WERI-Rb-1 (cell line): ENCODE data around the gene CMTR1.

Experiments
- DNase-seq: peaks from one replicate; pipeline ENCODE4 v3.0.0-alpha.2; 2020
- H3K27ac ChIP-seq: fragments of 250-450 bp; sonication (Bioruptor Pico); 2 replicates; pipeline ENCODE4 v1.5.1; 2020; ENCODE audit warnings: mild to moderate bottlenecking, moderate library complexity
- H3K27me3 ChIP-seq: fragments of 250-450 bp; sonication (Bioruptor Pico); 2 replicates; pipeline ENCODE4 v1.5.1; 2021; ENCODE audit warnings: mild to moderate bottlenecking, low read depth, moderate library complexity; ENCODE audit not compliant: insufficient read depth, severe bottlenecking
- H3K36me3 ChIP-seq: fragments of 250-450 bp; sonication (Bioruptor Pico); 2 replicates; pipeline ENCODE4 v1.5.1; 2020; ENCODE audit warnings: mild to moderate bottlenecking, moderate library complexity
- H3K4me3 ChIP-seq: 2 replicates; pipeline ENCODE4 v1.5.1; 2011; ENCODE audit warnings: low read depth, mild to moderate bottlenecking, control low read depth, low read length
- H3K9me3 ChIP-seq: fragments of 250-450 bp; sonication (Bioruptor Pico); 2 replicates; pipeline ENCODE4 v1.5.1; 2021; ENCODE audit warnings: mild to moderate bottlenecking, moderate library complexity; ENCODE audit not compliant: severe bottlenecking
- TF ChIP-seq, protein P1 (sequence below): IDR thresholded peaks from 2 replicates; pipeline ENCODE4 v1.5.1; 2011; ENCODE audit warnings: low read depth, mild to moderate bottlenecking, control low read depth, inconsistent platforms, low read length

The CMTR1 gene

GRCh38 chr6:37485291-37485702 lies 52.3 kb downstream of the CMTR1 start:
- no peaks in the 10 kb centered on the region for H3K27me3 ChIP-seq
- no peak overlapping the region for H3K27ac ChIP-seq
- DNase-seq = peak; percentile 81
- H3K4me3 ChIP-seq = no peak overlapping the region
- TF ChIP-seq, protein P1, sequence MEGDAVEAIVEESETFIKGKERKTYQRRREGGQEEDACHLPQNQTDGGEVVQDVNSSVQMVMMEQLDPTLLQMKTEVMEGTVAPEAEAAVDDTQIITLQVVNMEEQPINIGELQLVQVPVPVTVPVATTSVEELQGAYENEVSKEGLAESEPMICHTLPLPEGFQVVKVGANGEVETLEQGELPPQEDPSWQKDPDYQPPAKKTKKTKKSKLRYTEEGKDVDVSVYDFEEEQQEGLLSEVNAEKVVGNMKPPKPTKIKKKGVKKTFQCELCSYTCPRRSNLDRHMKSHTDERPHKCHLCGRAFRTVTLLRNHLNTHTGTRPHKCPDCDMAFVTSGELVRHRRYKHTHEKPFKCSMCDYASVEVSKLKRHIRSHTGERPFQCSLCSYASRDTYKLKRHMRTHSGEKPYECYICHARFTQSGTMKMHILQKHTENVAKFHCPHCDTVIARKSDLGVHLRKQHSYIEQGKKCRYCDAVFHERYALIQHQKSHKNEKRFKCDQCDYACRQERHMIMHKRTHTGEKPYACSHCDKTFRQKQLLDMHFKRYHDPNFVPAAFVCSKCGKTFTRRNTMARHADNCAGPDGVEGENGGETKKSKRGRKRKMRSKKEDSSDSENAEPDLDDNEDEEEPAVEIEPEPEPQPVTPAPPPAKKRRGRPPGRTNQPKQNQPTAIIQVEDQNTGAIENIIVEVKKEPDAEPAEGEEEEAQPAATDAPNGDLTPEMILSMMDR = peak; percentile 85
- no peaks in the 10 kb centered on the region for H3K9me3 ChIP-seq
- peaks cover 30% of the 10 kb centered on the region for H3K36me3 ChIP-seq

DNA sequence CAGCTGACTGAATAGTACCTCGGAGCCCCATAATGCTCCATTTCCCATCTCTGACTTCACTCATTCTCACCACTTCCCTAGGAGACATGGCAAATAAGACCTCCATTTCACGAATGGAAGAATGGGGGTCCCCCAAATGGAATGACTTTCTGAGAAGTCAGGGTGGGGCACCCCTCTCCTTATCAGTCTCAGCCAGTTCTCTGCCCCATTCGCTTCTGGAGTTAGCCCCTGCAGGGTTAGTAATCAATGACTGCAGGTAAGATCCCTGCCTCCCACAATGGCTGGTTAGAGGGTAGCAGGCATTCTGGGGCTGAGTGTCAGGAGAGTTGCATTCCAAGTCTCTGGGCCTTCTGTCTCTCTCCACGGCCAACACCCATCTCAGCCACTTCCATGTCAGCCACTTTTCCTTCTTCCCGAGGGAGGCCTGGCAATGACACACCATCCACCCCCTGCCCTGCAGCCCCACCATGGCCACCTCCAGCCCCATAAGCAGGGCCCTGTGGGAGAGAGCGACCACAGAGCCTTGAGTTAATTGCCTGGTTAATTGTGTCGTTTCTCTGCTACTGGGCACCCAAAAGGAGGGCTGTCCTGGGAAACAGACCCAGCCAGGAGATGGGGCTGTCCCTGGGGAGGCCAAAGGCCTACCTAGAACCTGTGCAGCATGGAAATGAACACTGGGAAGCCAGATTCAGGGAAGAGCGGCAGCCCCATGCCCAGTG lies 53.3 kb downstream of the CMTR1 start:
- Histone ChIP-seq H3K27ac (no peak overlapping the region), H3K27me3 (no peaks in the 10 kb centered on the region), H3K36me3 (peaks cover 22% of the 10 kb centered on the region), H3K9me3 (no peaks in the 10 kb centered on the region), H3K4me3 (no peak overlapping the region)
- DNase-seq = no peak
- TF ChIP-seq, protein P1 = no peak

GRCh38 chr6:37487591-37488380 lies 54.8 kb downstream of the CMTR1 start:
- no peak for DNase-seq
- TF ChIP-seq, protein P1 = no peak
- Histone ChIP-seq H3K4me3 (no peak overlapping the region), H3K36me3 (peaks cover 13% of the 10 kb centered on the region), H3K27me3 (no peaks in the 10 kb centered on the region), H3K9me3 (no peaks in the 10 kb centered on the region), H3K27ac (no peak overlapping the region)

DNA sequence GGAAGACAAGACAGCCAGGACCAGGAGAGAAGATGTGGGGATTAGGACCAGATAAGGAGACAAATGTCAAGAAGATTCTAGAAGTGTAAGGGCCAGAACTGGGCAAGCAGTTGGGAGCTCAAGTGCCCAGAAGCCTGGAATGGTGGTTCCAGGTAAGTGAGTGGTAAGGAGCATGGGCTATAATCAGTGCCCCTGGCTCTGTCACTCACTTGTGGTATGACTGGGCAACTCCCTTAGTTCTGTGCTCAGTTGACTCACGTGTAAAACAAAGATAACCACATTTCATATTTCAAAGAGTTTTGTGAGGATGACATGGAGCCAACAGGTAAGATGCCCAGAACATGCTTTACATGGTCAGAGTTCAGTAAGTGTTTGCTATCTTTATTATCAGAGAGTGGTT lies 55.5 kb downstream of the CMTR1 start:
- no peak for DNase-seq
- H3K9me3 ChIP-seq = no peaks in the 10 kb centered on the region
- no peak overlapping the region for H3K4me3 ChIP-seq
- peaks cover 6% of the 10 kb centered on the region for H3K36me3 ChIP-seq
- no peak overlapping the region for H3K27ac ChIP-seq
- no peaks in the 10 kb centered on the region for H3K27me3 ChIP-seq
- TF ChIP-seq, protein P1 = no peak

GRCh38 chr6:37489697-37490336 lies 56.8 kb downstream of the CMTR1 start:
- no peak for DNase-seq
- TF ChIP-seq, protein P1 = peak; percentile 27
- Histone ChIP-seq H3K27me3 (no peaks in the 10 kb centered on the region), H3K9me3 (no peaks in the 10 kb centered on the region), H3K36me3 (no peaks in the 10 kb centered on the region), H3K4me3 (no peak overlapping the region), H3K27ac (no peak overlapping the region)
